HG03432 (cell line): ENCODE results near the gene SLC17A3.

ENCODE experiments used
- ATAC-seq: cut with Tn5 transposase; IDR thresholded peaks from one replicate; pipeline ENCODE4 v1.9.1; 2021; ENCODE audit warnings: mild to moderate bottlenecking, moderate library complexity; ENCODE audit not compliant: unreplicated experiment

The SLC17A3 gene

GRCh38 chr6:25842526-25842925 is 31.5 kb downstream of the SLC17A3 start:
- no peak for ATAC-seq

GRCh38 chr6:25835442-25836283 is 38.4 kb downstream of the SLC17A3 start:
- ATAC-seq = no peak

- ATAC-seq = no peak
These were observed 39.1 kb downstream of the SLC17A3 start for GRCh38 chr6:25834950-25835349.

GRCh38 chr6:25833136-25833535 is 40.9 kb downstream of the SLC17A3 start:
- no peak for ATAC-seq

GRCh38 chr6:25832670-25833069 is 41.4 kb downstream of the SLC17A3 start:
- ATAC-seq = no peak

- no peak for ATAC-seq
These were observed 41.8 kb downstream of the SLC17A3 start for GRCh38 chr6:25832307-25832662.

- no peak for ATAC-seq
These were observed 42.3 kb downstream of the SLC17A3 start, which contains the start of gene SLC17A1 for GRCh38 chr6:25831532-25832306. Gene SLC17A1 (minus strand): TSS chr6:25832052. CDS start chr6:25830557, 1,495 bp downstream.

GRCh38 chr6:25830458-25830857 is 43.6 kb downstream of the SLC17A3 start:
- no peak for ATAC-seq

GRCh38 chr6:25829375-25829774 is 44.7 kb downstream of the SLC17A3 start:
- peak; percentile 75 for ATAC-seq

- ATAC-seq = no peak
These were observed 52.7 kb downstream of the SLC17A3 start for GRCh38 chr6:25821341-25821740.

GRCh38 chr6:25816252-25816651 is 57.8 kb downstream of the SLC17A3 start:
- ATAC-seq = no peak

- no peak for ATAC-seq
These were observed 58.8 kb downstream of the SLC17A3 start for GRCh38 chr6:25815194-25815593.

GRCh38 chr6:25804804-25805203 is 69.2 kb downstream of the SLC17A3 start:
- ATAC-seq = no peak

- ATAC-seq = no peak
These were observed 72.6 kb downstream of the SLC17A3 start for GRCh38 chr6:25801436-25801835.
